H1 (cell line): ENCODE results near the gene SLC22A13. TPM values are rescaled to one million over a fixed set of nuclear protein-coding genes. Genes with fewer than 3 reads are reported as not detected.

Experiments used
- EP300 ChIP-seq, 2 experiments: IDR thresholded peaks; 1 replicate in 1 of 2; 2 replicates in 1 of 2; pipeline ENCODE4 v1.6.1; 2011 to 2012; ENCODE audit warnings: low read depth in 2 of 2, low read length in 2 of 2, mild to moderate bottlenecking in 2 of 2, borderline replicate concordance in 1 of 2, inconsistent platforms in 1 of 2, moderate library complexity in 1 of 2
- SAP30 ChIP-seq: fragments of 300-600 bp; sonication (generic); IDR thresholded peaks from 2 replicates; pipeline ENCODE4 v1.7.1; 2012; ENCODE audit warnings: low read length, moderate library complexity, mild to moderate bottlenecking, inconsistent platforms; ENCODE audit not compliant: insufficient read depth, insufficient replicate concordance
- SIN3A ChIP-seq, 2 experiments: IDR thresholded peaks in 1 of 2; conservative IDR thresholded peaks in 1 of 2; 2 replicates each; pipeline ENCODE4 v1.6.1; 2011 to 2012; ENCODE audit warnings: low read length in 2 of 2, improper control_type of control experiment in 1 of 2, low read depth in 1 of 2, mild to moderate bottlenecking in 1 of 2
- polyA plus RNA-seq, 7 experiments: library from polyadenylated mRNA; depleted of rRNA in 3 of 7; stranded (reverse) in 5 of 7; unstranded in 2 of 7; fragments of >200 nt in 5 of 7; fragments of 200-250 nt in 2 of 7; gene quantifications; 1 replicate in 5 of 7; 2 replicates in 1 of 7; 4 replicates in 1 of 7; pipeline versions ENCODE4 v1.2.1 to v1.2.3, GENCODE V29; 2011 to 2013; ENCODE audit warnings: missing spikeins in 2 of 7, mixed read lengths in 2 of 7
- total RNA-seq: library from RNA; stranded (reverse); fragmentation: NEBNext Ultra II Directional; extraction: Animal tissue kit (Norgen Biotek cat#: 25700); gene quantifications from 2 replicates; pipeline ENCODE4 v1.2.1, GENCODE V29; 2021
- TF ChIP-seq, protein P1 (sequence below): IDR thresholded peaks from 2 replicates; pipeline ENCODE4 v1.6.1; 2011; ENCODE audit warnings: low read length, improper control_type of control experiment

The SLC22A13 gene
- total and polyA plus RNA-seq, 2 of the 8 experiments (the other 6 are each of a cell fraction or from before 2014, with no cell fraction given) = 0.05 to 0.41 TPM

DNA sequence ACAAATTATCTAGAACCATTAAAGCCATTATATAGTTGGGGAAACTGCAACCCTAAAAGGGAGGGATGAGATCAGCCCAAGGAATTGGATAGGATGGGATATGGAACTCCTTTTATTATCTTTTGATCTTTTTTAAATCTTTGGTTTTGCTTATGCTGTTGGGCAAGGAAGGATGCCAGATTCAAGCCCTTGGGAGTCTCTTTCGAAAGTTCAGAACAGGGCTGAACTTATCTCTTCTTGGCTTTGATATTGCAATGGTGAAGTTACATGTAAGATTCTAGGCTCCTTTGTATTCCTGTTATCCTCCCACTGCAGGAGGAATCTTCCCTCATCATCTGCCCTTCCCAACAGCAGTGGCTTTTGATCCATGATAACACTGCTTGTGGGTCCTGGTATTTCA is 10.0 kb upstream of the SLC22A13 start (continued):
- TF ChIP-seq, protein P1, sequence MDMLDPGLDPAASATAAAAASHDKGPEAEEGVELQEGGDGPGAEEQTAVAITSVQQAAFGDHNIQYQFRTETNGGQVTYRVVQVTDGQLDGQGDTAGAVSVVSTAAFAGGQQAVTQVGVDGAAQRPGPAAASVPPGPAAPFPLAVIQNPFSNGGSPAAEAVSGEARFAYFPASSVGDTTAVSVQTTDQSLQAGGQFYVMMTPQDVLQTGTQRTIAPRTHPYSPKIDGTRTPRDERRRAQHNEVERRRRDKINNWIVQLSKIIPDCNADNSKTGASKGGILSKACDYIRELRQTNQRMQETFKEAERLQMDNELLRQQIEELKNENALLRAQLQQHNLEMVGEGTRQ = no peak
- no peak for TF ChIP-seq SIN3A (conservative IDR thresholded peaks at IDR 0.05 in 1 of 2, IDR thresholded peaks at IDR 0.05 in 1 of 2; ENCODE audit: low read depth in 1 of 2, low read length in 2 of 2)
- no peak for TF ChIP-seq SAP30
- no peak for TF ChIP-seq EP300 (IDR thresholded peaks at IDR 0.05; ENCODE audit: borderline replicate concordance in 1 of 2, low read depth in 2 of 2, low read length in 2 of 2)
